ENCODE results near the gene ACAA1. TPM values are rescaled to one million over a fixed set of nuclear protein-coding genes. Genes with fewer than 3 reads are reported as not detected.

ACAA1 gene
- total and polyA plus RNA-seq, 2 of the 13 experiments (the other 11 are each of a cell fraction or from before 2014, with no cell fraction given), result 60.8 to 188 TPM

GRCh38 chr3:38164952-38165721 lies 28.2 kb upstream of the ACAA1 start, which contains the start of gene OXSR1 (continued):
- TF ChIP-seq ZNF800 (CRISPR knock-in tag; IDR thresholded peaks at IDR 0.05) (no peak), HDAC2 (CRISPR knock-in tag; IDR thresholded peaks at IDR 0.05) (0 out of 2 replicates have a peak, but pooled peaks have one; percentile 52), ZNF879 (CRISPR knock-in tag; IDR thresholded peaks at IDR 0.05) (peak; percentile 37; the same call in 1 of the 2 replicates), ZNF331 (CRISPR knock-in tag; IDR thresholded peaks at IDR 0.05) (peak; percentile 69; the same call in 1 of the 2 replicates), ZFYVE20 (CRISPR knock-in tag; IDR thresholded peaks at IDR 0.05; ENCODE audit: borderline replicate concordance, low read depth) (0 out of 2 replicates have a peak, but pooled peaks have one; percentile 76), TAF1 (CRISPR knock-in tag; IDR thresholded peaks at IDR 0.05) (peak; percentile 82), POLR2AphosphoS5 (IDR thresholded peaks at IDR 0.05; ENCODE audit: low read depth, low read length) (peak; percentile 77), AFF4 (CRISPR knock-in tag; IDR thresholded peaks at IDR 0.05) (no peak), ZGPAT (CRISPR knock-in tag; IDR thresholded peaks at IDR 0.05) (peak; percentile 81; the same call in 1 of the 2 replicates), NFE2L1 (CRISPR knock-in tag; IDR thresholded peaks at IDR 0.05; ENCODE audit: borderline replicate concordance) (no peak), TFDP2 (CRISPR knock-in tag; IDR thresholded peaks at IDR 0.05) (peak; percentile 86), ISL2 (CRISPR knock-in tag; IDR thresholded peaks at IDR 0.05) (peak; percentile 73; the same call in 1 of the 2 replicates), ZNF136 (CRISPR knock-in tag; IDR thresholded peaks at IDR 0.05; ENCODE audit: low read depth) (no peak), TMF1 (CRISPR knock-in tag; IDR thresholded peaks at IDR 0.05; ENCODE audit: low read depth) (no peak; the same call in 1 of the 2 replicates), XBP1 (CRISPR knock-in tag; IDR thresholded peaks at IDR 0.05) (peak; percentile 74; the same call in 1 of the 2 replicates), GATAD1 (CRISPR knock-in tag; IDR thresholded peaks at IDR 0.05) (peak; percentile 71), ISX (CRISPR knock-in tag; conservative IDR thresholded peaks at IDR 0.05) (no peak), PTBP1 (IDR thresholded peaks at IDR 0.05; ENCODE audit: low read depth, low read length, poor library complexity, severe bottlenecking) (no peak)
